GM19395 (cell line): Measurements from ENCODE around the gene FAM20A.

Source experiments
- ATAC-seq: cut with Tn5 transposase; IDR thresholded peaks from one replicate; pipeline ENCODE4 v1.9.1; 2021; ENCODE audit warnings: mild to moderate bottlenecking, moderate library complexity; ENCODE audit not compliant: unreplicated experiment

Gene FAM20A

GRCh38 chr17:68610554-68610953 lies 9.4 kb upstream of the FAM20A start:
- ATAC-seq, result no peak

DNA sequence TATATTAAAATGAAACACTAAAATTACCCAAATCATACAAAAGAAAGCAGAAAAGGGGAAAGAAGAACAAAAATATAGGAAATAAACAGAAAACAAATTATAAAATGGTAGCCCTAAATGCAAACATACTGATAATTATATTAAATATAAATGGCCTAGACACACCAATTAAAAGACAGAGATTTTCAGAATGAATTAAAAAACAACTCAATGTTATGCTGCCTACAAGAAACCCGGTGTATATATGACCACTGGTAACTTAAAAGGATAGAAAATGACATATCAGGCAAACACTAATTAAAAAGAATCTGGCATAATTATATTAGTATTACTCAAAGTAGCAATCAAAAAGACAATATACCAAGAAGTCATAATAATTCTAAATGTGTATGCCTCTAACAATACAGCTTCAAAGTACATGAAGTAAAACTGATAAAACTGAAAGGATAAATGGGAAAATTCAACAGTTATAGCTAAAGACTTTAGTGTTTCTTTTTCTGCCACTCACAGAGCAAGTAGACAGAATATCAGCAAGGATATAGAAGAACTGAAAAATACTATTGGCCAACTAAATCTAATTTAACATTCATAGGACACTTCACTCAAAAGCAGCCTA lies 7.5 kb upstream of the FAM20A start:
- ATAC-seq, result no peak

DNA sequence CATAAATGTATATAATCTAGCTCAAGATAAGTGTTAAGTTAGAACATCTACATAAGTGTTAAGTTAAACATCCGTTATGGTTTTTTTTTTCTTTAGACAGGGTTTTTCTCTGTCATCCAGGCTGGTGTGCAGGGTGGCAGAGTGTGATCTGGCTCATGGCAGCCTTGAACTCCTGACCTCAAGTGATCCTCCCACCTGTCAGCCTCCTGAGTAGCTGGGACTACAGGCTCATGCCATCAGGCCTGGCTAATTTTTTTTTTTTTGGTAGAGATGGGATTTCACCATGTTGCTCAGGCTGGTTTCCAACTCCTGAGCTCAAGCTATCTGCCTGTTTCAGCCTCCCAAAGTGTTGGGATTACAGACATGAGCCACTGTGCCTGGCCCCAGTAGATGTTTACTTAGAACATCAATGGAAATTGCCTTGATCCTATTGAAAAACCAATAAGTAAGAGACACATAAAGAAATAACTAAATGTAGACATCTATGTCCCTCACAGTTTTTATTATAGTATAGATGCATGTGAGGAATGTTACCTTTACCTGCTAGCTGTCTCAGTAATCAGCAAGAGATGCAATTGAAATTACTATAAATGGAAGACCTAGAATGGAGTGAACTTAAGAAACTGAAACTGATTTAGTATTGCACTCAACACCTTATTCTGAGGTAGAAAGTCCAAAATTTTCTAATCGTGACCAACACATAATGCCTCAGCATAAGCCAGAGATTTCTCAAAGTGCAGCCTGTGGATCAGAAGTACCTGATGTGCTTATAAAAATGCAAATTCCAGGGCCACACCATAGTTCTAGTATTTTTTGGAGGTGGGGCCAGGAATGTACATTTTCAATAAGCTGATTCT lies 5.5 kb upstream of the FAM20A start:
- no peak for ATAC-seq

- no peak for ATAC-seq
These were observed 4.7 kb upstream of the FAM20A start for GRCh38 chr17:68605914-68606313.

DNA sequence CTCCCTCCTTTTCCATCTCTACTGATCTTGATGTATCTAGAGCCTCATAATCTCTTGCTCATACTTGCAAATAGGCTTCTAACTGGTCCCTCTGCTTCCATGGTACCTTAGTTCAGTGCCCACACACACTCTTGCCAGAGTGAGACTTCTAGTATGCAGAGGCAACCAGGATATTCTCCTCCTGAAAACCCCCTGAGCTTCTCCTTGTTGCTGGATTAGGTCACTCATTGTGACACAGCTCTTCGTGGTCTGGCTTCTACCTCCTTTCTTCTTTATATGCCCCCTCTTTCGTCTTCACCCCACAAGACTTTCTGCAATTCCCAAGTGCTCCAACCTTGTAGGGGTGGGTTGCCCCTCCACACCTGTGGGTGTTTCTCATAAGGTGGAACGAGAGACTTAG lies 2.5 kb upstream of the FAM20A start:
- no peak for ATAC-seq

DNA sequence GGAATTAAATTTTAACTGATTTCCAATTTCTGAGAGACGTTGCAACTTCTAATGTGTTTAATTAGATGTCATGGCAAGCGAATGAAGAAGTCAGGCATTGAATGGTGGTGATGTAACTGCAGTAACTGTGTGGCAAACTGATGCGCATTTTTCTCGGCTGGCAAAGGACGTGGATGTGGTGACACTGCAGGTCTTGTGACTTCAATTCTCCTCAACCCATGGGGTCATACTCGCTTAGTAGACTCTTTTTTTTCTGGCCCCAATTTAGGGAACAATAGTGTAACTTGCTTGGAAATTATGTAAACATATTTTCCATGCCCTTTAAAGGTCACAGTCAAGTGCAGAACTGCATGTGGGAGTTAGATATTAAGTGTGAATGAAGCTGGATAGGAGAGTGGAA lies 1.9 kb upstream of the FAM20A start:
- no peak for ATAC-seq

DNA sequence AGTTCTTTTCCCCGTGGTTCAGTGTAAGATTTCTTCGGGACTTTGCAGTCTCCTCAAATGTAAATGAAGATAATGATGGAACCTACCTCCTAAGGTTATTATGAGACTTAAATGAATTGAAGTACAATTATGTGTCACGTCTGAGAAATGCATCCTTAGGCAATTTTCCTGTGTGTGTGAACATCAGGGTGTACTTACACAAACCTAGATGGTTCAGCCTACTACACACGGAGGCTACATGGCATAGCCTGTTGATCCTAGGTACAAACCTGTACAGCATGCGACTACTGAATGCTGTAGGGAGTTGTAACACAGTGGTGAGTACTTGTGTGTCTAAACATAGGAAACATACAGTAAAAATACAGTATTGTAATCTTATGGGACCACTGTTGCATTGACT lies 1.1 kb upstream of the FAM20A start:
- no peak for ATAC-seq

DNA sequence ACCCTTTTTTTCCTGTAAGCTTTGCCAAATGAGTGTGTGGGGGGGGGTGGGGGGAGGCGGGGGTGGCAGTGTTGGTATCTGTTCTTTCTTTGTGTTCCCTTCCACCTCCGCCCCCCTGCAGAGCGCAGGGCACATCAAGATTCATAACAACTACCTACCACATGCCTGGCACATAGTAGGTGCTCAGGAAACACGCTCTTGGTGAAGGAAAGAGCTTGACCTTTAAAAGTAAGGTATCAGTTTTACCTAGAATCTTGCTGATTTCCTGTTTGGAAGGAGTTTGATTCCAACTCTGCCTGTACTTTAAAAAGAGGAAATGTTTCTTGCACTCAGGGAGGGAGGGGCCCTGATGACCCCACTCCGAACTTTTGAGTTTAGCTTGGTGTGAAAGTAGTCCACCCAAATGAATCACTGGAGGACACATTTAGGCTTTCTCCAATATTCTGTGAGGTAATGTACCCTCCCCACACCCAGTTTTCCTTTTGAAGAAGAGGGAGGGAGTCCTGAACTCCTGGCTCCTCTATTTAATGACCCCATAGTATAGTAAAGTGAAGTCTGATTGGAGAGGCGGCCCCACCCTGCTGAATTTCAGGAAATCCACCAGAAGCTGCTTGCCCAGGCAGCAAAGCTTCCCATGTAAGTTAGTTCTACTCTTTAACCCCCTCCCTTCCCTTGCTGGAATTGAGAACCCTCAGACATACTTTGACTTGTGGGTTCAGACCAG lies 560 bp upstream of the FAM20A start:
- ATAC-seq, result no peak

- no peak for ATAC-seq
These were observed 868 bp downstream of the FAM20A start for GRCh38 chr17:68600067-68600930.

- ATAC-seq, result no peak
These were observed 1.6 kb downstream of the FAM20A start for GRCh38 chr17:68599552-68600066.

GRCh38 chr17:68599091-68599490 lies 2.1 kb downstream of the FAM20A start:
- ATAC-seq, result no peak

DNA sequence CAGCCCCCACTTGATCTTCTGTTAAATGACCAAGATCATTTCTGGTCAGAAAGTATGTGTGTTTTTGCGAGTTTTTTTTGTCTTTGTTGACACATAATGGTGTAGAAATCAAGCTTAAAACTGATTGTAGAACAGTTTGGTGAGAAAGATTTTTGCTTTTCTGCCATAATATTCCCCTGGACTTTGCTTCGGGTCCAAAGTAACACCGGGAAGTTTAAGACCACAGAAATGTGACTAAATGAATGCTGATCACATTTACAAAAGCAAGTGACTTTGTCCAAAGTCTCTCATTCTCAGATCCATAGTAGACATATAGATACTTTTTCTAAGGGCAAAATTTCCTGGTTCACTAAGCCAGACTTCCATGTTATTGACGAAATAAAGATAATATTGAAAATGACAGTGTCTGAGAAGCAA lies 2.6 kb downstream of the FAM20A start:
- ATAC-seq, result no peak

DNA sequence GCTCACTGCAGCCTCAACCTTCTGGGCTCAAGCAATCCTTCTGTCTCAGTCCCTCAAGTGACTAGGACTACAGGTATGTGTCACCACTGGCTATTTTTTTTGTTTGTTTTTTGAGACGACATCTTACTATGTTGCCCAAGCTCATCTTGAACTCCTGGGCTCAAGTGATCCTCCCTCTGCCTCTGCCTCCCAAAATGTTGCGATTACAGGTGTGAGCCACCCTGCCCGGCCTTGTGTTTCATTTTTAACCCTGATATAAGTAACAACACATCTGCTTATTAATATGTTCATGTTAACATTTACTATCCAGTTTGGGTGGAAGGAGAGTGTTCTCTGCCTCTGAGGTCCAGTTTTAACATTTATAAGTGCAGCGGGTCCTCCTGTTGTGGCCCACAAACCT lies 3.1 kb downstream of the FAM20A start:
- ATAC-seq, result no peak

DNA sequence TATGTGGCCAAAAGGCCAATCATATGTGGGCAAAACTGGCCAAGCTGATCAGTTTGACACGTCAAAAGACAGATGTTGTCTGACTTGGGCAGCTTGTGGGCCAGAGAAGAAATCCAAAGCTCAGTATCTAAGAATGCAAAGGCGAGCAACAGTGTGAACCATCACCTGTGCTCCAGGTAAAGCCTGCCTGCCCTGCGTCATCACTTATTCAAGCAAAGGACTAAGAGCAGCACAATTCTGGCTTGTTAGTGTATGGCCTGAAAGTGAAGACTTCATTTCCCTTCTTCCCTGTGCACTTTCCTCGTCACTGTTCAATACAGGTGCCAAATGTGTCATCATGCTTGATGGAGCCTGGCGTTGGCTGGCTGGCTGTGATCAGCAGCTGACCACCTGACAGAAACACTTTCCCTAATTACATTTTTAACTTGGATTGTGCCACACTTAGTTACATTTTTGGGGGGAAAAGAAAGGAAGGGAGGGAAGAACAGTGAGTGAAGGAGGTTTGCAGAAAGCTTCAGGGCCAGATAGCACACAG lies 4.7 kb downstream of the FAM20A start:
- no peak for ATAC-seq

DNA sequence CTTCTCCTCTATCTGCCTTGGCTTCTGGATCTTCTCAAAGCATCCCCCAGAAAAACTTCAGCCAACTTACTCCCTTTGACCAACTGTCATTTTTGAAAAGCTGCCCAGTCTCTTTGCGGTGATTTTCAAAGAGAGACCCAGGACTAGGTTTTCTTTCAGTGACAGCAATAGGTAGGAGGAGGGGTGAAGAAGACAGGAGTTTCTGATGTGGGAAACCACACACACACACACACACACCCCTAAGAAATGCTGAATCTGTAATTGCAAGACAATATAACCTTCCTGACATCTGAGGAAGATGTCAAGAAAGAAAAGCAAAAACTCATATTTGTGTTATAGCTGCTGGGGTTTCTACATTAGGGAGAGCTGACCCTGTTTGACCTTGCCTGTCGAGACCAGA lies 5.2 kb downstream of the FAM20A start:
- no peak for ATAC-seq

- ATAC-seq, result no peak
These were observed 5.7 kb downstream of the FAM20A start for GRCh38 chr17:68595496-68595895.

GRCh38 chr17:68594552-68594951 lies 6.6 kb downstream of the FAM20A start:
- no peak for ATAC-seq

DNA sequence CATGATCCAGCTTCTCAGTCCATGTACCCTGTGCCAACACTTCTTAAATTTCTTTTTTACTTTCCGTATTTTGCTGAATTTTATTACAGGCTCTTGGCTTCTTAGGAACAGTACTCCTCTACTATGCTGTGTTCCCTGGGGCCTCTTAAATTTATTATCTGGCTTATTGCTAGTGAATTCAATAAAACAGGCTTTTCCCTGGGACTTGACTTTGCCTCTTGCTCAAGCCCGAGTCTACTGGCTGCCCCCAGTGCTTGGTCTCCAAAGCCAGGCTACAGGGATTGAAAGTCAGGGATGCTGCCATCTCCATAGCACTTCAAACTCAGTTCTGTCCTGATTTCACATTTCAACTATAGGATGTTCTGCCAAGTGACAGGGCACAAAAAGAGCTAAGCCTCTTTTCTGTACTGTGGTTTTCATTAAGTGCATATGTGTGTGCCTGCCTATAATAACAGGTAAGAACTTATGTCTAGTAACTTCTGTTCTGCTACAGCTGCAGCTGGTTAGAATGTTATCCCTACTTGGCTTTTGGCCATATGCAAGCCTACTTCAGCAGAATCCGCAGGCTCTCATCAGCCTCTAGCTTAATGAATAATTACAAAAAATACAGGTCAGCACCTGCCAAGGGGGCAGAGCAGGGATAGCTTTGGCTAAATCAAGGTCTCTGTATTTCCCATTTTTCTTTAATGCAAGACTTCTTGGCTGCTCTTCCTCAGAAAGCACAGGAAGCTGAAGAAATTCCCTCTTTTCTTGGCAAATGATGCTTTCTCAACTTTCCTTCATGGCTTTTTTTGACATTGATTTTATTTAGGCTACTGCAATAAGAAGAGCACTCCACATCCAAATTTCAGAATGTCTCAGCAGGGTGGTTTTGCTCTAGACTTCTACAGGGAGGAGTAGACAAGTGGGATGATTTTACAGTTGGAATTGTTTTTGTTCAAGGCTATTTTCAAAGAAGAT lies 8.2 kb downstream of the FAM20A start:
- ATAC-seq, result no peak

DNA sequence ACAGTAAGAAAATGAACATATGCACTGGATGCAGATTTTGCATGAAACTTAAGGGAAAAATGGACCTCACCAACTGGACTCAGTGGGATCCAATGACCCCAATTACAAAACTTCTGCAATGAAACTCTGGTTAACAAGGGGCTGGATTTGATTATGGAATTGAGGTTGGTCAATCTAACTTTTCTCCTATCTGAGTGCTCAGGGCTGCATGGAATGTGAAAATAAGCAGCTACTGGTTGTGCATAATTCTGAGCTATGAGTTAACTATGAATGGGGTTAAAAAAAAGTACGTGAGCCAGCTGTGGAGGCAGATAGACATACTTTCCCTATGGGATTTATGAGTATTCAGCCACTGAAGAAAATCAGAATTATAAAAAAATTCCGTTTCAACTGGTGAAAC lies 9.2 kb downstream of the FAM20A start:
- ATAC-seq, result no peak
